Activated CD4-positive, alpha-beta memory T cell treated with anti-CD3 and anti-CD28 coated beads for 36 hours (primary cell): ENCODE data around the gene RALGPS1. TPM values are rescaled to one million over a fixed set of nuclear protein-coding genes. Genes with fewer than 3 reads are reported as not detected.
A peak's percentile ranks its signal among the peaks of the same experiment; 100 is the strongest.

Experiments
- CTCF ChIA-PET: fragments of 350-600 bp; sonication (Branson Sonifier 250); formaldehyde crosslinking; loops from one replicate; lab custom pipeline; 2021; ENCODE audit warnings: antibody characterized with exemption, inconsistent platforms; lab: Charles Lee
- POLR2A ChIA-PET: fragments of 350-600 bp; sonication (Branson Sonifier 250); formaldehyde crosslinking; loops from one replicate; lab custom pipeline; 2021; ENCODE audit warnings: antibody characterized with exemption; lab: Charles Lee
- DNase-seq: peaks from one replicate; pipeline ENCODE4 v3.0.0-alpha.2; 2020
- H3K27ac Mint-ChIP-seq: one replicate; pipeline ENCODE4 v1.8.0; 2021; ENCODE audit warnings: mixed read lengths
- H3K27me3 Mint-ChIP-seq: one replicate; pipeline ENCODE4 v1.8.0; 2021; ENCODE audit warnings: mixed read lengths
- H3K36me3 Mint-ChIP-seq: one replicate; pipeline ENCODE4 v1.8.0; 2021; ENCODE audit warnings: mixed read lengths
- H3K4me1 Mint-ChIP-seq: one replicate; pipeline ENCODE4 v1.8.0; 2021; ENCODE audit warnings: low read depth, mixed read lengths
- H3K4me3 Mint-ChIP-seq: one replicate; pipeline ENCODE4 v1.8.0; 2021; ENCODE audit warnings: mild to moderate bottlenecking, mixed read lengths
- H3K9me3 Mint-ChIP-seq: one replicate; pipeline ENCODE4 v1.8.0; 2021; ENCODE audit warnings: mixed read lengths
- intact Hi-C: fragments of 100-400 bp; cut with micrococcal nuclease; formaldehyde crosslinking; loops from one replicate; pipeline ENCODE4 v1.15.1; 2023
- total RNA-seq, 2 experiments: library from RNA; stranded (reverse); gene quantifications; one replicate each; pipeline ENCODE4 v1.2.3, GENCODE V29; 2021

The RALGPS1 gene
- total RNA-seq, 2 experiments from 2014 or later: 2.1 to 3.1 TPM

DNA sequence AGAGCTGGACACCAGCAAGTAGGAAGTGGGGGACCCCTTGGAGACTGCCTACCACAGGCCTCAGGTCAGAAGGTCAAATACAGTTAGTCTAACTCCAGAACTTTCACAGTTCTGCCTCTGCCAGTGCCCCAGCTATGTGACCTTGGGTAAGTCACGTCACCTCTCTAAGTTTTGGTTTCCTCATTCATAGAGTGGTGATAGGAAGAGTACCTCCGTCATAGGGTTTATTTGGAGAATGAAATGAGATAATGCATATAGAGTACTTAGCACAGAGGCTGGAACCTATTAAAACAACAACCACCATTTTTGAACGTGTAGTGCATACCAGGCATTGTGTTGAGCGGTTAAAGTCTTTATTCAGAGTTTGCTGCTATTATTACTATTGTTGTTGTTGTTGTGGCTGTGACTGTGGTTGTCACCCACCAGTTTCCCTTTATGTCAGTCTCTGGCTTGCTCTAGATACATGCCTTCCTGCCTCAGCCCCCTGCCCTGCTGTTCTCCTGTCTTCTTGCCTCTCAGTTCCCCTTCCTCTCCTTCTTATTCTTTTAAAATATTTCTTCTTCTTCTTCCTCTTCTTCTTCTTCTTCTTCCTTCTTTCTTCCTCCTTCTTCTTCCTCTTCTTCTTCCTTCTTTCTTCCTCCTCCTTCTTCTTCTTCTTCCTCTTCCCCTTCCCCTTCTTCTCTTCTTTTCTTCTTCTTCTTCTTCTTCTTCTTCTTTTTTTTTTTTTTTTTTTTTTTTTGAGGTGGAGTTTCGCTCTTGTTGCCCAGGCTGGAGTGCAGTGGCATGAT is 67.8 kb downstream of the RALGPS1 start:
- Mint-ChIP-seq H3K9me3 (peaks cover 3% of the 10 kb centered on the region), H3K4me3 (no peak overlapping the region), H3K27ac (no peak overlapping the region), H3K4me1 (peaks cover 27% of the 10 kb centered on the region), H3K27me3 (peaks cover 43% of the 10 kb centered on the region), H3K36me3 (peaks cover 4% of the 10 kb centered on the region)
- no peak for DNase-seq
- ChIA-PET CTCF (interaction anchor here (1.1 kb wide), 2 partner anchors 42 to 216 kb away, joined by 3 read pairs; no protein-coding TSS in a partner anchor), POLR2A (no interaction called here)
- intact Hi-C loops: no loop called here

DNA sequence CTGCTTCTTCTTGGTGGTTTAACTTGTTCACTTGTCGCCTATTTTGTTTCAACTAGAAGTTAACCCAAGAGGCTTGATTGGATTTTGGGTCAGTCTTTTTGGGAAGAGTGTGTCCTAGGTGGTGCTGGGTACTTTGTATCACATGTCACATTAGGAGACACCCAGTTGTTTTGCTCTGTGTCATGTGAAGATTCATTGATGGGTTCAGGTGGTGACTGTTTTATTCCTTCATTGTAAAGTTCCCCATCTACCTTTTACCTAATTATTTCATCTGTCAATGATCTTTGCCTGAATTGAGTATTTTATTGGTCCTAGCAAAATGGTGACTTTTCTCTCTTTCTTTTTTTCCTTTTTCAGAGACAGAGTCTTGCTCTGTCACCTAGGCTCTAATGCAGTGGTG is 69.2 kb downstream of the RALGPS1 start:
- no peak for DNase-seq
- intact Hi-C loops: no loop called here

DNA sequence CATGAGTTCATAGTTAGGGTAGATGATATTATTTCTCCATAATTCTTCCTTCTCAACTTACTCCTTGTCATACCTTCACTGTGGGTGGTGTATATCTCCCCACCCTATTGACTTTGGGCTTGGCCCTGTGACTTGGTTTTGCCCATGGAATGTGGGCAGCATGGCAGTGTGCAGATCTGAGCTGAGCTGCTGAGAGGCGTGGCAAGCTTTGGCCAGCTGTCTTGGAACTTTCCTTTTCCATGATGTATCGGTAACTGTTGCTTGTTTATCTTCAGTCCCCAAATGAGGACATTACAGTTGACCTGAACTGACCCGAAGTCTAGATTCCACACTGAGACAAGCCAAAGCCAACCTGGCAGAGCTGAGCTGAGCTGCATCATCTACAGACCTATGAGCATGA is 70.4 kb downstream of the RALGPS1 start:
- no peak overlapping the region for H3K27ac Mint-ChIP-seq
- peaks cover 62% of the 10 kb centered on the region for H3K27me3 Mint-ChIP-seq
- no peak for DNase-seq
- H3K4me1 Mint-ChIP-seq: peaks cover 40% of the 10 kb centered on the region
- ChIA-PET POLR2A (interaction anchor here (2.3 kb wide), 1 partner anchor 20 kb away, joined by 21 read pairs; no protein-coding TSS in a partner anchor), CTCF (interaction anchor here (1.1 kb wide), 2 partner anchors 214 to 330 kb away, joined by 3 read pairs; no protein-coding TSS in a partner anchor)
- H3K36me3 Mint-ChIP-seq: peaks cover 4% of the 10 kb centered on the region
- intact Hi-C loops: loop anchor here (1.0 kb wide), 1 partner anchor 64 kb away; no protein-coding TSS in a partner anchor
- H3K9me3 Mint-ChIP-seq: peaks cover 3% of the 10 kb centered on the region
- no peak overlapping the region for H3K4me3 Mint-ChIP-seq

More for the DNA sequence above, 69.2 kb downstream of the RALGPS1 start:
- H3K4me1 Mint-ChIP-seq: peaks cover 38% of the 10 kb centered on the region
- H3K27me3 Mint-ChIP-seq: peaks cover 55% of the 10 kb centered on the region
- ChIA-PET CTCF (interaction anchor here (0.8 kb wide), 1 partner anchor 197 kb away, joined by 3 read pairs; no protein-coding TSS in a partner anchor), POLR2A (no interaction called here)
- H3K9me3 Mint-ChIP-seq: peaks cover 3% of the 10 kb centered on the region
- peaks cover 4% of the 10 kb centered on the region for H3K36me3 Mint-ChIP-seq
- H3K4me3 Mint-ChIP-seq: no peak overlapping the region
- H3K27ac Mint-ChIP-seq: no peak overlapping the region

DNA sequence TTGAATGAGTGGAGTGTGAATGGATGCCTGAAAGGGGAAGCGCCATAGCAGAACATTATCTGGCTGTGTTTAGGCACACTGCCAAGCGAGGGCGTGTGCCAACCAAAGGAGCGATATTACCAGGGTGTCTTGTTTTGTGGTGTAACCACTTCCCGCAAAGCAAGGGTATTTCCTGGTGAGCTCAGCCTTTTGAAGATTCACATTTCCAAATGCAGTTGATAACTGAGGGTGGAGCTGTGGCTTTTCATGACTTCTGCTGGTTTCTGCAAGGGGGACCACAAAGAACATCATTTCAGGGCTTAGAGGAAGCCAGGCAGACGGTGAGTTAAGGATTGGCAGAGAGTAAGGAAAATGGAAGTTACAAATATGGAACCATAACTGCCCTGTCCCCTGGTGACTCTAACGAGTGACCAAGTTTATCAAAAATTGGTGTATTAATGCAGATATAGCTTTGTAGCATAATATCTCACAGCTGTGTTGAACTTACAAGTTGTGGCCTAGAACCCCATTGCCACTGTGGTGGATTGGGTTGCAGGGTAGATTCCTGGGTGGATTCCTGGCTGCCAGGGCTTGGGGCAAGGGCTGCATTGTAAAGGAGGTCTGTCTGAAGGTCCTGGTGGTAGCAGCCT is 71.4 kb downstream of the RALGPS1 start:
- H3K9me3 Mint-ChIP-seq: peaks cover 3% of the 10 kb centered on the region
- peaks cover 40% of the 10 kb centered on the region for H3K4me1 Mint-ChIP-seq
- H3K27me3 Mint-ChIP-seq: peaks cover 68% of the 10 kb centered on the region
- peak; percentile 90 for DNase-seq
- H3K4me3 Mint-ChIP-seq: no peak overlapping the region
- peak overlapping the region; percentile 19 for H3K27ac Mint-ChIP-seq
- intact Hi-C loops: loop anchor here (1.0 kb wide), 4 partner anchors 19 to 402 kb away; no protein-coding TSS in a partner anchor
- H3K36me3 Mint-ChIP-seq: peaks cover 4% of the 10 kb centered on the region
- CTCF ChIA-PET: interaction anchor here (0.8 to 2.3 kb wide), 11 partner anchors 14 to 330 kb away, joined by 3 to 22 read pairs (median 4); no protein-coding TSS in a partner anchor
- POLR2A ChIA-PET: interaction anchor here (0.6 to 2.3 kb wide), 6 partner anchors 11 to 470 kb away, joined by 3 to 21 read pairs (median 6); no protein-coding TSS in a partner anchor

DNA sequence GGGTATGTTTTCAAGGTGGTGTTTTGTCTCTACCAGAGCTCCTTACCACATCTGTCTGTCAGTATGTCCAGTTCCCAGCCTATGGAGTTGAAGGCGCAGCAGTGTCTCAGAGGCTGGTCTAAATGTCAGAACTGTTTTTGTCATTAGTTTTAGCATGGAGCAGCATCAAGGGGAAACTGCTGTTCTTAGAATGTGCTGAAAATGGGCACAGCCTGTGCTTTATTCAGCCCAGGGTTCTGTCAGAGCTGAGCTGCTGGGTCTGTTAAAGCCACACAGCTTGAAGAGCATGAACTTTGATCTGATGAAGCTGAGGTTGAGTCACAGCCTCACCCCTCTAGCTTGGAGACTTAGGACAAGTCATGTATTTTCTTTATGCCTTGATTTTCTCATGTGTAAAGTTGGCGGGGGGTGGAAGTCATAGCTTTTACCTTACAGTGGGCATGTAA is 71.9 kb downstream of the RALGPS1 start:
- ChIA-PET CTCF (interaction anchor here (0.8 to 2.3 kb wide), 11 partner anchors 13 to 330 kb away, joined by 3 to 22 read pairs (median 4); no protein-coding TSS in a partner anchor), POLR2A (interaction anchor here (0.6 to 2.3 kb wide), 6 partner anchors 11 to 470 kb away, joined by 3 to 21 read pairs (median 6); no protein-coding TSS in a partner anchor)
- no peak overlapping the region for H3K4me3 Mint-ChIP-seq
- peaks cover 3% of the 10 kb centered on the region for H3K9me3 Mint-ChIP-seq
- intact Hi-C loops: loop anchor here (1.0 kb wide), 3 partner anchors 19 to 402 kb away; no protein-coding TSS in a partner anchor
- H3K36me3 Mint-ChIP-seq: peaks cover 4% of the 10 kb centered on the region
- H3K4me1 Mint-ChIP-seq: peaks cover 40% of the 10 kb centered on the region
- H3K27ac Mint-ChIP-seq: no peak overlapping the region
- peaks cover 70% of the 10 kb centered on the region for H3K27me3 Mint-ChIP-seq
- peak; percentile 34 for DNase-seq

DNA sequence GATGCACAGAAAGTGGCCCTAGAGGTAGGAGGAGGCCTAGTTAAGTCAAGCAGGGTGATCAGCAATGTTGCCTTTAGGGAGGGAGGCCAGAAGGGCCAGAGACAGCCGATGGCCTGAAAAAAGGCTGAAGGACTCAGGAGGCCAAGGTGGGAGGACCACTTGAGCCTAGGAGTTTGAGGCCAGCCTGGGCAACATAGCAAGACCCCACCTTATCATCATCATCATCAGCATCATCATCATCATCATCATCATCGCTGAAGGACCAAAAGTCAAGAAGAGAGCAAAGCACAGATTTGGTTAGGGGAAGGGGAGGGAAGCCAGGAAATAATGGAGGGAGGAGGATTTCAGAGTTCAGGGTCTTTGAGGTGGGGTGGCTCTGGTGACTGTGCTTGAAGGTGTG is 74.3 kb downstream of the RALGPS1 start:
- Mint-ChIP-seq H3K27me3 (peaks cover 66% of the 10 kb centered on the region), H3K36me3 (peaks cover 9% of the 10 kb centered on the region), H3K4me1 (peaks cover 40% of the 10 kb centered on the region), H3K27ac (no peak overlapping the region), H3K4me3 (no peak overlapping the region), H3K9me3 (peaks cover 9% of the 10 kb centered on the region)
- CTCF ChIA-PET: no interaction called here
- POLR2A ChIA-PET: no interaction called here
- intact Hi-C loops: no loop called here
- DNase-seq: no peak

DNA sequence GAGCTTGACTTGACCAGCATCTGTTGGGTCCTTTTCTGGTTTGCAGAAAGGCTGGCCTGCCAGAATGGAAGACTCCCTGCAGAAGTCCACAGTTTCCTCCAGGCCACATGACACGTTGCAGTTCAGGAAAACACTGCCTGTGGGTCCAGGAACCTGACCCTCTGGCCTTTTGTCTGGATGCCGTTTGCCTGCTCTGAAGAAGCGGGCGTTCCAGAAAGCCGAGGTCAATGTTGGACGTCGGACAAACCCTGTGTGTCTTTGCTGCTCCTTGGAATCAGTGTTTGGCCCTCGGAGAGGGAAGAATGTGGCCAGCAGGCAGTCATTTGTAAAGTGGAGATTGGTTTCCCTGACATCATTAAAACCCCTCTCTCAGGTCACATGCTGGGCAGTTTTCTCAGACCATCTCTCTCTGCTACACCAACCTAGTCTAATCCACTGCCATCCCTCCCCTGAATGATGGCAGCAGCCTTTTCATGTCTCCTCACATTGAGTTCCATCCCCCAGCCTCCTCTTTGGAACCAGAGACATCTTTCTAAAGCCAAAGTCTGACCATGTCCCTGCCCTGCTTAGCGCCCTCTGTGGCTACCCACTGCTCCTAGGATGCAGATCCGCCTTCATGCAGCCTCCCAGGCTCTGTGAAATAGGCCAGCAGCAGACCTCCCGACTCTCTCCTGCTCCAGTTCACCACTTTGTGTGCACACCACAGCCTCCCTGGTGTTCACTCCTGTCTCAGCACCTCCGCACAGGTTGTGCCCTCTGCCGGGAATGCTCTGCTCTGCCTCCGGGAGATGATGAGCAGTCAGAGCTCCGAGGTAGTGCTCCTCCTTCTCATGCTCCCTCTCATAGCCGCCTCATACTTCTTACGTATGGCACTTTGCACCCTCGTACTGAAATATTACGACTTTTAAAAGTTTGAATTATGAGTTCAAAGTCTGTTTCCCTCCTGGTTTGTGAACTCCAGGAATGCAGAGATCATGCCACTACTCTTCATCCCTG is 75.6 kb downstream of the RALGPS1 start:
- no peak for DNase-seq
- ChIA-PET CTCF (no interaction called here), POLR2A (no interaction called here)
- Mint-ChIP-seq H3K4me1 (peaks cover 32% of the 10 kb centered on the region), H3K27me3 (peaks cover 63% of the 10 kb centered on the region), H3K27ac (no peak overlapping the region), H3K9me3 (peaks cover 9% of the 10 kb centered on the region), H3K36me3 (peaks cover 13% of the 10 kb centered on the region), H3K4me3 (no peak overlapping the region)
- intact Hi-C loops: no loop called here

DNA sequence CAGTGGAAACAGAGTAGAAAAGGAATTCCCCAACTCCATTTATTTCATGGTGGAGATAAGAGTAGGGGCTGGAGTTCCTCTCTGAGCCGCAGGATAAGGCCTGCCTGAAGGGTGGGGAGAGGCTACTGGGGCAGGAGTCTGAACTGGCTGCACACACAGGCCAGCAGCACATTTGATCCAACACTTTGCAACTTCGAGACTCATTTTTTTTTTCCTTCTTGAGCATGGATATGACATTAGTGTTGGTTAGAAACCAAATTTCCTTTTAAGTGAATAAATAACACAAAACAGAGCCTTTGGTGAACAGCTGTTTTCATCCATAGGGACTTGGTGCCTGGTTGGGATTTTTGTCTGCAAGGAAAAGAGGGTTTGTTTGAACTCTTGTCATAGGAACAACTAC is 76.6 kb downstream of the RALGPS1 start:
- ChIA-PET CTCF (interaction anchor here (0.6 kb wide), 1 partner anchor 879 kb away, joined by 4 read pairs; no protein-coding TSS in a partner anchor), POLR2A (no interaction called here)
- Mint-ChIP-seq H3K9me3 (peaks cover 9% of the 10 kb centered on the region), H3K4me1 (peaks cover 25% of the 10 kb centered on the region), H3K27me3 (peaks cover 66% of the 10 kb centered on the region), H3K4me3 (no peak overlapping the region), H3K27ac (no peak overlapping the region), H3K36me3 (peaks cover 13% of the 10 kb centered on the region)
- intact Hi-C loops: no loop called here
- DNase-seq: no peak

DNA sequence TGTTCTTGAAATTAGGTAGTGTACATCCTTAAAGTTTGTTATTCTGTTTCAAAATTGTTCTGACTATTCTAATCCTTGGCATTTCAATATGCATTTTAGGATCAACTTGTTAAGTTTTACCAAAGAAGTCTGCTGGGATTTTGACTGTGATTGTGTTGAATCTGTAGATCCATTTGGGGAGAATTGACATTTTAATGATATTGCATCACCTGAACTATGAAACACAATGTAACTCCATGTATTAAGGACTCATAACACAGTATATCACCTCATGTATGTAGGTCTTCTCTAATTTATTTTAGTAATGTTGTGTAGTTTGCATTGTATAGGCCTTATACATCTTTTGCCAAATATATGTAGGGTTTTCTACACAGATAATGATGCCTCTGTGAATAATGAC is 77.8 kb downstream of the RALGPS1 start:
- H3K27ac Mint-ChIP-seq: no peak overlapping the region
- intact Hi-C loops: no loop called here
- H3K9me3 Mint-ChIP-seq: peaks cover 10% of the 10 kb centered on the region
- peaks cover 17% of the 10 kb centered on the region for H3K36me3 Mint-ChIP-seq
- CTCF ChIA-PET: no interaction called here
- peaks cover 63% of the 10 kb centered on the region for H3K27me3 Mint-ChIP-seq
- H3K4me3 Mint-ChIP-seq: no peak overlapping the region
- no peak for DNase-seq
- POLR2A ChIA-PET: no interaction called here
- peaks cover 12% of the 10 kb centered on the region for H3K4me1 Mint-ChIP-seq

DNA sequence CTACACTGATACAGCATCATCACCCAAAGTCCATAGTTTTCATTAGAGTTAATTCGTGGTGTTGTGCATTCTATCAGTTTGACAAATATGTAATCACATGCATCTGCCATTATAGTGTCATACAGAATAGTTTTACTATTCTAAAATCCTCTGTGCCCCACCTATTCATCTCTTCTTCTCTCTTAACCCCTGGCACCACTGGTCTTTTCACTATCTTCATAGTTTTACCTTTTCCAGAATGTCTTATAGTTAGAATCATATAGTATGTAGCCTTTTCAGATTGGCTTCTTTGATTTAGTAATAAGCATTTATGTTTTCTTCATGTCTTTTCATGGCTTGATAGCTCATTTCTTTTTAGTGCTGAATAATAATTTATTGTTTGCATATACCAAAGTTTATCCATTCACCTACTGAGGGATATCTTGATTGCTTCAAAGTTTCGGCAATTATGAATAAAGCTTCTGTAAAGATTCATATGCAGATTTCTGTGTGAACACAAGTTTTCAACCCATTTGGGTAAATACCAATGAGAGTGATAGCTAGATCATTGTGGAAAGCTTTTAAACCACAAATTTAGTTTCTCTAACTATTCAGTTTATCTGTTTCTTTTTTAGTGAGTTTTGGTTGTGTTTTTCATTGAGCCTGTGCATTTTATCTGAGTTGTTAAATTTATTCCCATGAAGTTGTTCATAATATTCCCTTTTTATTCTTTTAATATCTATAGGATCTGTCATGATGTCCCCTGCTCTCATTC is 84.9 kb downstream of the RALGPS1 start:
- peaks cover 5% of the 10 kb centered on the region for H3K9me3 Mint-ChIP-seq
- peaks cover 17% of the 10 kb centered on the region for H3K4me1 Mint-ChIP-seq
- H3K27ac Mint-ChIP-seq: no peak overlapping the region
- intact Hi-C loops: loop anchor here (10.0 kb wide), 1 partner anchor 485 kb away; no protein-coding TSS in a partner anchor
- peaks cover 8% of the 10 kb centered on the region for H3K36me3 Mint-ChIP-seq
- H3K27me3 Mint-ChIP-seq: peaks cover 23% of the 10 kb centered on the region
- H3K4me3 Mint-ChIP-seq: no peak overlapping the region
- ChIA-PET CTCF (interaction anchor here (0.8 to 2.0 kb wide), 2 partner anchors 13 to 50 kb away, joined by 3 to 14 read pairs; no protein-coding TSS in a partner anchor), POLR2A (interaction anchor here (1.0 to 1.1 kb wide), 2 partner anchors 14 to 155 kb away, joined by 3 to 9 read pairs; no protein-coding TSS in a partner anchor)
- no peak for DNase-seq
